ENCODE measurements around the gene TAF1B.

Gene TAF1B

DNA sequence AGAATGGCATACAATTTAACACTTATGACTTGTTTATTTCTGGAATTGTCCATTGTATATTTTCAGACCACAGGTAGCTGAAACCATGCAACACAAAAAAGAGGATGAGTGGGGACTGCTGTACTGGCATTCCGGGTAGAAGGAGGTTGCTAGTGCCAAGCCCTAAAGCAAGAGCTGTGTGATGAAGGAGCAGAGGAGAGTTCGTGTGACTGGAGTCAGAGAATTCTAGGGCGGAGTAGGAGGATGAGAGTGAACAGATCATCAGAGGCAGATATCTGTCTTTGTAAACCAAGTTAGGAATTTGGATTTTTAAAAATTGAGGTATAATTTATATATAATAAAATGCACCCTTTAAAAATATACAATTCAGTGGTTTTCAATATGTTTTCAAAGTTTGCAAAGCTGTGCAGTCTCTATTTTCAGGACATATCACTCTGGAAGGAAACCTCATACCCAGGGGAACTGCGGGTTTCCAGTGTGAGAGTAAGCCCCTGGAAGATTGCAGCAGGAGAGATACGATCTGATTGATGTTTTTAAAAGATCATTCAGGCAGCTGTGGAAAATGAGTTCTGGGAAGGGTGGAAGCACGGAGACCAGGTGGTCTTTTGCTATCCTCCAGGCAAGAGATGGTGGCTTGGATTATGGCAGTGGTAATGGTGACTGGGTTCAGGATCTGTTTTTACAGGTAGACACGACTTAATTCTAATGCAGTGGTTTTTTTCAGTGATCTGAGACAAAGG is 36.4 kb downstream of the TAF1B start:
- H4K91ac ChIP-seq (ENCODE audit: low read length), result no peak overlapping the region

DNA sequence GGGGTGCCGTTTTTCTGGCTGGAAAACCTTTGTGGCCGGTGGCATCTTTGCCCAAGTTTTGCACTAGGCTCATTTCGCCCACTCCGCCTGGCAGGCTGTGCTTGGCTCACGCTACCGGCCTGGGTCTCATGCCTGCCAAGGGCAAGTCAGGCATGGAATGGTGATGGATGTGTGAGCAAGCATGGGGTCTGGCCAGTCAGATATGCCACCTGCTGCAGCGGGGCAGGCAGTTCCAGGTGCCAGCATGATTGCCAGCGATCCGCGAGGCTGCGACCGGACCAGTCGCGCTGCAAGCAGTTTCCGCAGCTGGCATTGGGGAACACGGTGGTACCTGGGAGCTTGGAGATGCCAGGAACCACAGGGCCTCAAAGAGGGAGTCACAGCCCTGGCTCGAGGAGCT is 40.6 kb downstream of the TAF1B start:
- peaks cover 17 to 54% of the 10 kb centered on the region in 2 experiments for H3K36me3 ChIP-seq (ENCODE audit: control insufficient read depth in 1 of 2, insufficient read depth in 2 of 2, low read depth in 1 of 2, low read length in 2 of 2)
- H2AFZ ChIP-seq (ENCODE audit: low read depth, low read length), result no peak overlapping the region
- 95% methylated on average over 17 of the region's 17 CpGs for WGBS
- no peak for DNase-seq
- H4K8ac ChIP-seq (ENCODE audit: low read length), result no peak overlapping the region
- no peak overlapping the region for H3K4ac ChIP-seq (ENCODE audit: low read depth in 1 of 2, low read length in 2 of 2)
- no peak overlapping the region for H2BK120ac ChIP-seq (ENCODE audit: low read depth, low read length)
- no peak overlapping the region for H3K4me2 ChIP-seq (ENCODE audit: low read length, poor library complexity, severe bottlenecking)
- no peak overlapping the region for H2BK5ac ChIP-seq (ENCODE audit: low read depth, low read length, poor library complexity, severe bottlenecking)
- H2AK5ac ChIP-seq (ENCODE audit: low read length, severe bottlenecking), result no peak overlapping the region
- peaks cover 5% of the 10 kb centered on the region for H3K9me3 ChIP-seq (ENCODE audit: control insufficient read depth, low read length)
- H3K27me3 ChIP-seq (ENCODE audit: control insufficient read depth in 1 of 2, insufficient read depth in 1 of 2, low read length in 2 of 2), result no peaks in the 10 kb centered on the region
- no peak overlapping the region for H3K9ac ChIP-seq (ENCODE audit: low read length)
- peaks cover 4% of the 10 kb centered on the region for H3K79me1 ChIP-seq (replicated peaks; ENCODE audit: low read length, poor library complexity, severe bottlenecking)
- no peak overlapping the region for H2BK12ac ChIP-seq (ENCODE audit: low read length in 2 of 2)
- H3K18ac ChIP-seq (ENCODE audit: low read depth in 1 of 2, low read length in 2 of 2), result no peak overlapping the region
- H3K4me1 ChIP-seq (ENCODE audit: control insufficient read depth, insufficient read depth, low read depth, low read length), result no peaks in the 10 kb centered on the region
- no peak overlapping the region for H3K23ac ChIP-seq (ENCODE audit: low read length in 2 of 2)
- H3K4me3 ChIP-seq (ENCODE audit: insufficient read depth in 1 of 2, low read depth in 1 of 2, low read length in 2 of 2), result no peak overlapping the region
- H2BK15ac ChIP-seq (ENCODE audit: low read depth, poor library complexity, severe bottlenecking), result no peak overlapping the region
- H4K91ac ChIP-seq (ENCODE audit: low read length), result peak overlapping the region; percentile 74
- H3K27ac ChIP-seq (ENCODE audit: low read length, poor library complexity, severe bottlenecking), result no peak overlapping the region
- H3K14ac ChIP-seq (ENCODE audit: low read length in 2 of 2), result peak overlapping the region in 1 of 2 experiments; percentile 2

More for the DNA sequence above, 36.4 kb downstream of the TAF1B start:
- DNase-seq, result no peak
- Histone ChIP-seq H3K4me1 (ENCODE audit: control insufficient read depth, insufficient read depth, low read depth, low read length) (no peaks in the 10 kb centered on the region), H3K18ac (ENCODE audit: low read depth in 1 of 2, low read length in 2 of 2) (no peak overlapping the region), H3K27ac (ENCODE audit: low read length, poor library complexity, severe bottlenecking) (no peak overlapping the region), H2BK12ac (ENCODE audit: low read length in 2 of 2) (no peak overlapping the region), H3K79me1 (replicated peaks; ENCODE audit: low read length, poor library complexity, severe bottlenecking) (peaks cover 4% of the 10 kb centered on the region), H3K4me2 (ENCODE audit: low read length, poor library complexity, severe bottlenecking) (no peak overlapping the region), H2BK120ac (ENCODE audit: low read depth, low read length) (no peak overlapping the region), H2AFZ (ENCODE audit: low read depth, low read length) (no peak overlapping the region), H3K23ac (ENCODE audit: low read length in 2 of 2) (no peak overlapping the region), H3K4me3 (ENCODE audit: insufficient read depth in 1 of 2, low read depth in 1 of 2, low read length in 2 of 2) (no peak overlapping the region), H4K8ac (ENCODE audit: low read length) (no peak overlapping the region), H3K9me3 (ENCODE audit: control insufficient read depth, low read length) (no peaks in the 10 kb centered on the region), H3K9ac (ENCODE audit: low read length) (no peak overlapping the region), H2BK5ac (ENCODE audit: low read depth, low read length, poor library complexity, severe bottlenecking) (no peak overlapping the region), H3K36me3 (ENCODE audit: control insufficient read depth in 1 of 2, insufficient read depth in 2 of 2, low read depth in 1 of 2, low read length in 2 of 2) (peaks cover 15 to 78% of the 10 kb centered on the region in 2 experiments), H3K27me3 (ENCODE audit: control insufficient read depth in 1 of 2, insufficient read depth in 1 of 2, low read length in 2 of 2) (no peaks in the 10 kb centered on the region), H3K14ac (ENCODE audit: low read length in 2 of 2) (no peak overlapping the region), H2BK15ac (ENCODE audit: low read depth, poor library complexity, severe bottlenecking) (no peak overlapping the region), H2AK5ac (ENCODE audit: low read length, severe bottlenecking) (no peak overlapping the region), H3K4ac (ENCODE audit: low read depth in 1 of 2, low read length in 2 of 2) (no peak overlapping the region)
- WGBS, result 92% methylated on average over 6 of the region's 7 CpGs

DNA sequence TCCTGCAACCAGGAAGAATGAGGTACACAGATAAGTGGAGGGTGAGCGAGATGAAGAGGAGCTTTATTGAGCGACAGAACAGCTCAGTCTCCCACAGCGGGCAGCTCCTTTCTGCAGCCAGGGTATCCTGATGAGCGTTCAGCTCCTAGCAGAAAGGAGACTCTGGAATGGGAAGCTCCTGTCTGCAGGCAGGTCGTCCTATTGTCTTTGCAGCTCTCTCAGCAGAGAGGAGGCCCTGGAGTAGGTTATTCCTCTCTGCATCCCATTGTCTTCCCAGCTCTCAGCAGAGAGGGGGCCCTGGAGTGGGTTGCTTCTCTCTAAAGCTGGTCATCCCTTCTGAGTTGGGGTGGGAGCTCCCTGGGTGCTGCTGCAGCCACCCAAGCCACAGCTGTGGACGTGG is 41.2 kb downstream of the TAF1B start:
- WGBS, result 97% methylated on average over 5 of the region's 6 CpGs
- Histone ChIP-seq H3K27ac (ENCODE audit: low read length, poor library complexity, severe bottlenecking) (no peak overlapping the region), H2BK120ac (ENCODE audit: low read depth, low read length) (no peak overlapping the region), H2BK15ac (ENCODE audit: low read depth, poor library complexity, severe bottlenecking) (no peak overlapping the region), H3K27me3 (ENCODE audit: control insufficient read depth in 1 of 2, insufficient read depth in 1 of 2, low read length in 2 of 2) (no peaks in the 10 kb centered on the region), H3K23ac (ENCODE audit: low read length in 2 of 2) (no peak overlapping the region), H2BK12ac (ENCODE audit: low read length in 2 of 2) (no peak overlapping the region), H3K9ac (ENCODE audit: low read length) (no peak overlapping the region), H2AK5ac (ENCODE audit: low read length, severe bottlenecking) (no peak overlapping the region), H3K36me3 (ENCODE audit: control insufficient read depth in 1 of 2, insufficient read depth in 2 of 2, low read depth in 1 of 2, low read length in 2 of 2) (peaks cover 14 to 49% of the 10 kb centered on the region in 2 experiments), H3K14ac (ENCODE audit: low read length in 2 of 2) (no peak overlapping the region), H3K4me3 (ENCODE audit: insufficient read depth in 1 of 2, low read depth in 1 of 2, low read length in 2 of 2) (no peak overlapping the region), H2BK5ac (ENCODE audit: low read depth, low read length, poor library complexity, severe bottlenecking) (no peak overlapping the region), H2AFZ (ENCODE audit: low read depth, low read length) (no peak overlapping the region), H4K91ac (ENCODE audit: low read length) (no peak overlapping the region), H3K4me2 (ENCODE audit: low read length, poor library complexity, severe bottlenecking) (no peak overlapping the region), H3K9me3 (ENCODE audit: control insufficient read depth, low read length) (peaks cover 5% of the 10 kb centered on the region), H3K79me1 (replicated peaks; ENCODE audit: low read length, poor library complexity, severe bottlenecking) (peaks cover 4% of the 10 kb centered on the region), H3K4me1 (ENCODE audit: control insufficient read depth, insufficient read depth, low read depth, low read length) (no peaks in the 10 kb centered on the region), H4K8ac (ENCODE audit: low read length) (no peak overlapping the region), H3K4ac (ENCODE audit: low read depth in 1 of 2, low read length in 2 of 2) (no peak overlapping the region), H3K18ac (ENCODE audit: low read depth in 1 of 2, low read length in 2 of 2) (no peak overlapping the region)
- no peak for DNase-seq

DNA sequence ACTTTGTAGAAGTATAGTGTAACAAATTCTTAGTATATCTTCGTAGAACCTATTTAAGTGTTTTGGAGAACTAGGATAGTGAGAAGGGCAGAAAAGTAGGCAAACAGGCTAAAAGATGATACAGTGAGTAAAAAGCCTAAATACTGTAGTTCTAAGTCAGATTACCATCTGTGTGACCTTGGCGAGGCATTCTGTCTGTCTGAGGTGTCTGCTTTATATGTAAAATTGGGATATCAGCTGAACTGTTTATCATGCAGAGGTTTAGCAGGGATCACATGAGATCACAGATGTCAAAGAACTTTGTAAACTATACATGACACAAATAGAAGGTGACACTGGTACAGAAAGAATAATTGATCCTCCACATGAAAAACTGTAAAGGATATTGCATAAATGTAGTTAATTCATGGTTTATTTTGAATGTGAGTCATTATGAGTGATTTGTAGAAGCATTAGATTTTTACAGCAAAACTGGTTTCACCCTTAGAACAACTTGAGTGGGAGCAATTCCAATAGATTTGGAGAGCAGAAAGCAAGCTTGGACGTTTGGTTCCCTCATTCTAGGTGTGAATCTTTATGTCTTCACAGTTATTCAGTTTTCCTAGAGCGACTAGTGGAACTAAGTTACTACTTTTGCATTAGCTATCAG is 41.9 kb downstream of the TAF1B start:
- no peak overlapping the region for H3K14ac ChIP-seq (ENCODE audit: low read length in 2 of 2)
- H2AFZ ChIP-seq (ENCODE audit: low read depth, low read length), result no peak overlapping the region
- H3K27ac ChIP-seq (ENCODE audit: low read length, poor library complexity, severe bottlenecking), result no peak overlapping the region
- no peak overlapping the region for H3K18ac ChIP-seq (ENCODE audit: low read depth in 1 of 2, low read length in 2 of 2)
- H3K27me3 ChIP-seq (ENCODE audit: control insufficient read depth in 1 of 2, insufficient read depth in 1 of 2, low read length in 2 of 2), result no peaks in the 10 kb centered on the region
- H3K9me3 ChIP-seq (ENCODE audit: control insufficient read depth, low read length), result peaks cover 5% of the 10 kb centered on the region
- H3K4me3 ChIP-seq (ENCODE audit: insufficient read depth in 1 of 2, low read depth in 1 of 2, low read length in 2 of 2), result no peak overlapping the region
- H4K91ac ChIP-seq (ENCODE audit: low read length), result no peak overlapping the region
- DNase-seq, result no peak
- peaks cover 4% of the 10 kb centered on the region for H3K79me1 ChIP-seq (replicated peaks; ENCODE audit: low read length, poor library complexity, severe bottlenecking)
- WGBS, result 85% methylated on average over 4 of the region's 4 CpGs
- H2AK5ac ChIP-seq (ENCODE audit: low read length, severe bottlenecking), result no peak overlapping the region
- H2BK12ac ChIP-seq (ENCODE audit: low read length in 2 of 2), result no peak overlapping the region
- no peak overlapping the region for H3K4ac ChIP-seq (ENCODE audit: low read depth in 1 of 2, low read length in 2 of 2)
- H3K23ac ChIP-seq (ENCODE audit: low read length in 2 of 2), result no peak overlapping the region
- H2BK120ac ChIP-seq (ENCODE audit: low read depth, low read length), result no peak overlapping the region
- H2BK5ac ChIP-seq (ENCODE audit: low read depth, low read length, poor library complexity, severe bottlenecking), result no peak overlapping the region
- no peak overlapping the region for H3K4me2 ChIP-seq (ENCODE audit: low read length, poor library complexity, severe bottlenecking)
- peaks cover 14 to 42% of the 10 kb centered on the region in 2 experiments for H3K36me3 ChIP-seq (ENCODE audit: control insufficient read depth in 1 of 2, insufficient read depth in 2 of 2, low read depth in 1 of 2, low read length in 2 of 2)
- no peak overlapping the region for H4K8ac ChIP-seq (ENCODE audit: low read length)
- no peak overlapping the region for H3K9ac ChIP-seq (ENCODE audit: low read length)
- no peak overlapping the region for H2BK15ac ChIP-seq (ENCODE audit: low read depth, poor library complexity, severe bottlenecking)
- no peaks in the 10 kb centered on the region for H3K4me1 ChIP-seq (ENCODE audit: control insufficient read depth, insufficient read depth, low read depth, low read length)

Measured in mesenchymal stem cell (in vitro differentiated cells and primary cell).